ENCODE results near the gene MGAT5. TPM values are rescaled to one million over a fixed set of nuclear protein-coding genes. Genes with fewer than 3 reads are reported as not detected.

The MGAT5 gene
- total RNA-seq, 1 donor from 2014 or later: 98.7 TPM

GRCh38 chr2:134458950-134459349 is 205.1 kb downstream of the MGAT5 start:
- Histone ChIP-seq H3K9me3 (replicated peaks) (no peaks in the 10 kb centered on the region), H3K36me3 (no peaks in the 10 kb centered on the region), H3K27ac (replicated peaks) (no peak overlapping the region), H3K4me3 (no peak overlapping the region), H3K27me3 (ENCODE audit: low read depth) (no peaks in the 10 kb centered on the region), H3K4me1 (peaks cover 4% of the 10 kb centered on the region)
- DNase-seq: no peak
- intact Hi-C loops (cut with micrococcal nuclease): no loop called here
- no peak for TF ChIP-seq CTCF (IDR thresholded peaks at IDR 0.05; ENCODE audit: borderline replicate concordance)

- peaks cover 1% of the 10 kb centered on the region for H3K4me1 ChIP-seq
- no peaks in the 10 kb centered on the region for H3K36me3 ChIP-seq
- DNase-seq: no peak
- no peak overlapping the region for H3K27ac ChIP-seq (replicated peaks)
- H3K9me3 ChIP-seq (replicated peaks): no peaks in the 10 kb centered on the region
- no peak for TF ChIP-seq CTCF (IDR thresholded peaks at IDR 0.05; ENCODE audit: borderline replicate concordance)
- H3K4me3 ChIP-seq: no peak overlapping the region
- intact Hi-C loops (cut with micrococcal nuclease): loop anchor here (10.0 kb wide), 1 partner anchor 435 kb away; no protein-coding TSS in a partner anchor
- no peaks in the 10 kb centered on the region for H3K27me3 ChIP-seq (ENCODE audit: low read depth)
Observed at GRCh38 chr2:134459706-134460406, 206.0 kb downstream of the MGAT5 start.

- H3K27ac ChIP-seq (replicated peaks): no peak overlapping the region
- H3K4me1 ChIP-seq: no peaks in the 10 kb centered on the region
- H3K9me3 ChIP-seq (replicated peaks): no peaks in the 10 kb centered on the region
- no peaks in the 10 kb centered on the region for H3K36me3 ChIP-seq
- no peak overlapping the region for H3K4me3 ChIP-seq
- peak; percentile 48 for DNase-seq
- TF ChIP-seq CTCF (IDR thresholded peaks at IDR 0.05; ENCODE audit: borderline replicate concordance): peak; percentile 73
- intact Hi-C loops (cut with micrococcal nuclease): loop anchor here (10.0 kb wide), 1 partner anchor 434 kb away; no protein-coding TSS in a partner anchor
- H3K27me3 ChIP-seq (ENCODE audit: low read depth): no peaks in the 10 kb centered on the region
Observed at GRCh38 chr2:134460583-134460998, 206.7 kb downstream of the MGAT5 start.

- no peak for DNase-seq
- Histone ChIP-seq H3K4me3 (no peak overlapping the region), H3K9me3 (replicated peaks) (no peaks in the 10 kb centered on the region), H3K4me1 (no peaks in the 10 kb centered on the region), H3K36me3 (no peaks in the 10 kb centered on the region), H3K27ac (replicated peaks) (no peak overlapping the region), H3K27me3 (ENCODE audit: low read depth) (no peaks in the 10 kb centered on the region)
- TF ChIP-seq CTCF (IDR thresholded peaks at IDR 0.05; ENCODE audit: borderline replicate concordance): no peak
- intact Hi-C loops (cut with micrococcal nuclease): loop anchor here (10.0 kb wide), 1 partner anchor 433 kb away; no protein-coding TSS in a partner anchor
Observed at GRCh38 chr2:134461511-134461910, 207.6 kb downstream of the MGAT5 start.

- no peak for TF ChIP-seq CTCF (IDR thresholded peaks at IDR 0.05; ENCODE audit: borderline replicate concordance)
- intact Hi-C loops (cut with micrococcal nuclease): loop anchor here (10.0 kb wide), 1 partner anchor 433 kb away; no protein-coding TSS in a partner anchor
- DNase-seq: no peak
Observed at GRCh38 chr2:134462275-134462674, 208.4 kb downstream of the MGAT5 start.

More at GRCh38 chr2:134462275-134462674, 208.4 kb downstream of the MGAT5 start:
- H3K27ac ChIP-seq (replicated peaks): no peak overlapping the region
- no peaks in the 10 kb centered on the region for H3K9me3 ChIP-seq (replicated peaks)
- H3K4me3 ChIP-seq: no peak overlapping the region
- no peaks in the 10 kb centered on the region for H3K4me1 ChIP-seq
- no peaks in the 10 kb centered on the region for H3K27me3 ChIP-seq (ENCODE audit: low read depth)
- no peaks in the 10 kb centered on the region for H3K36me3 ChIP-seq

All from left ventricle myocardium inferior (tissue), 1 donor.